GM13976 (cell line): ENCODE data around the gene TTC6.

ENCODE experiments used
- DNase-seq: peaks from one replicate; pipeline ENCODE4 v3.0.0; 2012; ENCODE audit warnings: low spot score
- in situ Hi-C: fragments of 300-500 bp; cut with MboI; formaldehyde crosslinking; loops from one replicate; pipeline ENCODE4 v1.12.0; 2022; ENCODE audit warnings: low sequenced_read_pairs, mixed read lengths, inconsistent platforms; ENCODE audit not compliant: unreplicated experiment
- TF ChIP-seq, protein P1 (sequence below): IDR thresholded peaks from 2 replicates; pipeline ENCODE4 v1.5.1; 2012; ENCODE audit warnings: borderline replicate concordance, mild to moderate bottlenecking; ENCODE audit not compliant: insufficient read depth; ENCODE audit errors: extremely low read depth, missing control alignments, control extremely low read depth

The TTC6 gene

DNA sequence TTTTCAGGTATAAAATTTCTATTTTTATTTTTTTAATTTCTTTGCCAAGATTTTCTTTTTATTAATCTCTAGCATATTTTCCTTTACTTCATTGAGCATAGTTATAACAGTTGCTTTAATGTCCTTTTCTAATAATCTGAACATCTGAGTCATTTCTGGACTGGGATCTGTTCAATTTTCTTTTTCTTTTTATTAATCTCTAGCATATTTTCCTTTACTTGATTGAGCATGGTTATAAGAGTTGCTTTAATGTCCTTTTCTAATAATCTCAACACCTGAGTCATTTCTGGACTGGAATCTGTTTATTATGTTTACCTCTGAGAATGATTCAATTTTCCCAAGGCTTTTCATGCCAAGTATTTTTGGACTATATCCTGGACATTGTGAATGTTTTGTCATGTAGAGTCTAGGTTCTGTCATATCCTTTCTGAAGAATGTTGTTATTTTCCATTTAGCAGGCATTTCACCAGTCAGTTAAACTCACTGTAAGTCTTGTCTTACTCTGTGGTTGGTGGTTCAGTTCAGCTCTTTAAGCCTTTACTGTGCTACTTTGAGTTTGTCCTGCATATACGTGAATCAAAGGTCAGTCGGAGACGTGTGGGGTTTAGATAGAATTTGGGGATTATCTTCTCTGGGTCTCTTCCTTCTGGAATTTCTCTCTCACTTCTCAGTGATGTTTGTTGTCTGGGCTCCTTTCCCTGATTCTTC is 20.3 kb downstream of the TTC6 start:
- TF ChIP-seq, protein P1, sequence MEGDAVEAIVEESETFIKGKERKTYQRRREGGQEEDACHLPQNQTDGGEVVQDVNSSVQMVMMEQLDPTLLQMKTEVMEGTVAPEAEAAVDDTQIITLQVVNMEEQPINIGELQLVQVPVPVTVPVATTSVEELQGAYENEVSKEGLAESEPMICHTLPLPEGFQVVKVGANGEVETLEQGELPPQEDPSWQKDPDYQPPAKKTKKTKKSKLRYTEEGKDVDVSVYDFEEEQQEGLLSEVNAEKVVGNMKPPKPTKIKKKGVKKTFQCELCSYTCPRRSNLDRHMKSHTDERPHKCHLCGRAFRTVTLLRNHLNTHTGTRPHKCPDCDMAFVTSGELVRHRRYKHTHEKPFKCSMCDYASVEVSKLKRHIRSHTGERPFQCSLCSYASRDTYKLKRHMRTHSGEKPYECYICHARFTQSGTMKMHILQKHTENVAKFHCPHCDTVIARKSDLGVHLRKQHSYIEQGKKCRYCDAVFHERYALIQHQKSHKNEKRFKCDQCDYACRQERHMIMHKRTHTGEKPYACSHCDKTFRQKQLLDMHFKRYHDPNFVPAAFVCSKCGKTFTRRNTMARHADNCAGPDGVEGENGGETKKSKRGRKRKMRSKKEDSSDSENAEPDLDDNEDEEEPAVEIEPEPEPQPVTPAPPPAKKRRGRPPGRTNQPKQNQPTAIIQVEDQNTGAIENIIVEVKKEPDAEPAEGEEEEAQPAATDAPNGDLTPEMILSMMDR = no peak
- DNase-seq = no peak
- in situ Hi-C loops = no loop called here

DNA sequence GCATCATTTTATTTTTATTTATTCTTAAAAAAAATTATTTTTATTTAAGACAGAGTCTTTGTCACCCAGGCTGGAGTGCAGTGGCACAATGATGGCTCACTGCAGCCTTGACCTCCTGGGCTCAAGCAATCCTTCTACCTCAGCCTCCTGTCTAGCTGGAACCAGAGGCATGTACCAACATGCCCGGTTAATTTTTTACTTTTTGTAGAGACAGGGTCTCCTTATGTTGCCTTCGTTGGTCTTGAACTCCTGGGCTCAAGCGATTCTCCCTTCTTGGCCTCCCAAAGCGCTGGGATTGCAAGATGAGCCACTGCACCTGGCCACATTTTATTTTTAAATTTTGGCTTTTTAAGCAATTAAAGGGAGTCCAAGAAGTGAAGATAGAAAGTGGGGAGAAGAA is 21.4 kb downstream of the TTC6 start:
- in situ Hi-C loops = no loop called here
- TF ChIP-seq, protein P1 = no peak

DNA sequence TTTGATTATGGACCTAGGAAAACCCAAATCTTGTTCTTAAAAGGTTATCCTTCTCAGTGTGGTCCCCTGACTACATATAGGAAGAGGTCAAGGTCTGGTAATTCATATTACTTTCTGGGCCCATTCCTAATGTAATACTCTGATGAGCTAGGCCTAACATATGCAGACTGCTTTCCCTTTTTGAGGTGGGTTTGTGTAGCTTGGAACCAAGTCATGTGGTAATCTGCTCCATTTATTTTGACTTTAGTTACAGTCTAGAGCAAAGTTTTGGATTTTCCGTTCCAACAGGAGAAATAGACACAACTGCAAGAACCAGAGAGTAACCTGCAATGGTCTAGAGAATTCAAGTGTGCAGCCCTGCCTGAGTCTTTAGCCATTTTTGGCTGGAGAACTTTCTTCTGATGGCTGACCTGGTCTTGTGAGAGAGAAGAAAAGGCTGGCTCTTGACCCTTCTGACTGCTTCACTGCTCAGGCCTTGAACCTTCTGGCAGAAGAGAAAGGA is 22.5 kb downstream of the TTC6 start:
- no peak for DNase-seq
- in situ Hi-C loops = no loop called here
- TF ChIP-seq, protein P1 = no peak

More for the DNA sequence above, 21.4 kb downstream of the TTC6 start:
- DNase-seq = no peak

DNA sequence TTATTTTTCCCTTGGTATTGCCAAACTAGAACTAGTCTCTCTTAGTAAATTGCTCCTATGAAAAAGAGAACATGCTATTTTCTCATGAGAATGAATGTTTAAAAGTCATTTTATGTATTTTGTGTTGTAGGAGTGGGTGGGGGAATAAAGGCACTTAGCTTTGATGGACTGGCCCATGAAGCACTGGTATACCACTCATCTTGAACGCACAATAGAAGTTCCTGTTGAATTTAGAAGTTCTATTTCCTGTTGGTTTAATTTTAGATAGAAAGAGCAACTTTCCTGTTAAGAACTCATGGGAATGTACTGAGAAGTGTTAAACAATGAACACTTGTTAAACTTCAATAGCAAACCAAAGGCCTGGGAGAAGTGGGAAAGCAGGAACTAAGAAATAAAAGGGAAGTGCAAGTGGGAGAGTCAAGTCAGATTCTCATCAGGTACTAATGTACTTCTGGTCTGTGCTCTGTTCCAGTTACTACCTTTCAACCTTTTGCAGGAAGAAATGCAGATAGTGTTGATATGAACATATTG is 23.1 kb downstream of the TTC6 start:
- in situ Hi-C loops = no loop called here
- TF ChIP-seq, protein P1 = no peak
- DNase-seq = no peak

DNA sequence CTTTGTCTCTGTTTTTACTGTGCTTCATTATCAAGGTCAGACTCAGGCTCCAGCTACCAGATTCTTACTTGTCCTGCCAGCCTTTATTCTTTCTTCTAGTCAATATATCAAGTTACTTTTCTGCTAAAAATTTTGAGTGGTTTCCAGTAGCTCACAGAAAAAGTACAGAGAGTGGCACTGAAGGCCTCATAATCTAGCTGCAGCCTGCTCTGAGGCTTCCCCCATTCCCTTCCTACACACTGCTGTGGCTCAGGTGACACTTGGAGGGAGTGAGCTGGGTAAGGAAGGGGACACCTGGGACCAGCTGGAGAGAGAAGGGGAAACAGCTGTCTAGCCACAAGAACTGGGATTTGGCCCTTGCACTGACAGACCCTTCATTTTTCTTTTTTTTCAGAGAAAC is 25.4 kb downstream of the TTC6 start:
- DNase-seq = no peak
- in situ Hi-C loops = no loop called here
- TF ChIP-seq, protein P1 = no peak

DNA sequence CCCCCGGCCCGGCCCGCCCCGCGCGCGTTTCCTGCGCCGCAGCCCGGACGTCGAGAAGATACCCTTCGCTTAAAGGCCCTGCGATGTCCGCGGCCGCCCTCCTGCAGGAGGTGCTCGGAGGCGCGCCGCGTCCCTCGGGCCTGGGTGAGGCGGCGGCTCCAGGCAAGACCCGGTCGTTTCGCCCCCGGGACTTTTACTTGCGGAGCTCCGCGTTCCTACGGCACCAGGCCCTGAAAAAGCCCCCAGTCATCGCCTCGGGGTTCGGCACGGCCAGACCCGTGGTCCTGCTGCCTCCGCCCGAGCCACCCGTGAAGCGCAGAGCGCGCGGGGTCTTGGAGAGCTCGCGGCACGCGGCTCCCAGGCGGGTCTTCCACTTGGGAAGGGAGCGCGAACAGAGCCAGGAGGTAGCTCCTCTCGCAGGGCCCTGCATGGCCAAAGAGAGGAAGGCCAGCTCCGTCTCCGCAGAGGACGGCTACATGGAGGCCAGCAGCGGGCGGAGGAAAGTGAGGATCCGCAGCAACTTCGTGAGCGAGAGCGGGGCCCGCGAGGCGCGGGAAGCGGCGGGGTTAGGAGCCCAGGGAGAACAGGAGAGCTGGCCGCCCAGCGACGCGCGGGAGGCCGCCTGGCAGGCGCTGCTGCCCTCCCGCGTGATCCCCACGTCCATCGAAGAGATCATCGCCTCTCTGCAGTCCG is 26.9 kb downstream of the TTC6 start:
- in situ Hi-C loops = no loop called here
- TF ChIP-seq, protein P1 = no peak
- no peak for DNase-seq
